Measurements from ENCODE around the gene SCIN. TPM values are rescaled to one million over a fixed set of nuclear protein-coding genes. Genes with fewer than 3 reads are reported as not detected.
A peak's percentile ranks its signal among the peaks of the same experiment; 100 is the strongest.

SCIN gene
- total and polyA plus RNA-seq, 2 of the 8 experiments (the other 6 are each of a cell fraction or from before 2014, with no cell fraction given) = 0.47 to 1.9 TPM

- CTCF ChIA-PET (ENCODE audit: partially characterized antibody) = interaction anchor here (0.6 to 2.9 kb wide), 3 partner anchors 24 to 76 kb away, joined by 3 to 12 read pairs (median 4); no protein-coding TSS in a partner anchor
- Histone ChIP-seq H4K20me1 (replicated peaks in 1 of 2; ENCODE audit: control insufficient read depth in 1 of 2, insufficient read depth in 2 of 2, low read length in 2 of 2) (no peaks in the 10 kb centered on the region), H3K4me3 (ENCODE audit: extremely low read depth in 1 of 4, insufficient read depth in 2 of 4, low read depth in 3 of 4, low read length in 4 of 4) (no peak overlapping the region), H3K14ac (ENCODE audit: insufficient read length) (no peak overlapping the region), H3K4ac (replicated peaks; ENCODE audit: insufficient read length, low read depth, low read length) (no peak overlapping the region), H3K9me3 (ENCODE audit: insufficient read depth in 2 of 2, low read depth in 1 of 2, low read length in 1 of 2) (no peaks in the 10 kb centered on the region), H3K9ac (replicated peaks in 1 of 4; ENCODE audit: extremely low read depth in 1 of 4, low read depth in 3 of 4, low read length in 3 of 4) (no peak overlapping the region), H3K79me2 (ENCODE audit: control insufficient read depth in 1 of 2, insufficient read depth in 2 of 2, low read length in 2 of 2) (no peaks in the 10 kb centered on the region), H3K18ac (ENCODE audit: extremely low read depth, low read length) (no peak overlapping the region), H3K79me1 (ENCODE audit: low read depth, low read length) (no peaks in the 10 kb centered on the region), H2AK5ac (ENCODE audit: low read depth, low read length) (no peak overlapping the region), H2BK120ac (replicated peaks; ENCODE audit: low read depth, low read length) (no peak overlapping the region), H3K36me3 (ENCODE audit: control insufficient read depth in 2 of 4, insufficient read depth in 4 of 4, low read length in 3 of 4) (no peaks in the 10 kb centered on the region), H2AFZ (ENCODE audit: low read length) (no peak overlapping the region), H4K8ac (ENCODE audit: extremely low read depth, insufficient read depth, low read length) (no peak overlapping the region), H2BK20ac (ENCODE audit: low read length) (no peak overlapping the region), H3K27ac (ENCODE audit: low read depth, low read length) (no peak overlapping the region), H3K23ac (ENCODE audit: insufficient read length) (no peak overlapping the region), H2BK12ac (ENCODE audit: low read depth, low read length) (no peak overlapping the region), H3K56ac (replicated peaks; ENCODE audit: insufficient read length, low read depth, low read length) (no peak overlapping the region), H4K5ac (ENCODE audit: insufficient read length, low read depth, low read length) (no peak overlapping the region), H2BK15ac (ENCODE audit: low read length) (no peak overlapping the region), H3K4me1 (replicated peaks in 1 of 4; ENCODE audit: control insufficient read depth in 3 of 4, insufficient read depth in 4 of 4, low read length in 3 of 4) (no peaks in the 10 kb centered on the region), H3K4me2 (ENCODE audit: insufficient read depth in 1 of 2, low read depth in 2 of 2, low read length in 2 of 2) (no peak overlapping the region), H3K27me3 (replicated peaks in 1 of 4; ENCODE audit: control insufficient read depth in 3 of 4, extremely low read depth in 1 of 4, insufficient read depth in 3 of 4, low read length in 3 of 4) (no peaks in the 10 kb centered on the region), H2BK5ac (ENCODE audit: low read depth, low read length) (no peak overlapping the region), H3K23me2 (ENCODE audit: low read depth, low read length) (0 out of 2 replicates have a peak, but pooled peaks cover 3% of the 10 kb centered on the region), H4K91ac (replicated peaks; ENCODE audit: insufficient read length, low read length) (no peak overlapping the region)
- FAIRE-seq = no peak
- TF ChIP-seq SP1 (IDR thresholded peaks at IDR 0.05; ENCODE audit: low read depth, low read length) (no peak), TEAD4 (IDR thresholded peaks at IDR 0.05; ENCODE audit: low read depth, low read length) (no peak), BCL11A (IDR thresholded peaks at IDR 0.05; ENCODE audit: low read depth in 2 of 2, low read length in 2 of 2) (no peak), CTCF (IDR thresholded peaks at IDR 0.05; ENCODE audit: control extremely low read depth in 1 of 3, insufficient read depth in 1 of 3, low read depth in 1 of 3, low read length in 3 of 3) (peak in 1 of 3 experiments; percentile 3; a peak in 1 of 4 replicates), ATF2 (IDR thresholded peaks at IDR 0.05; ENCODE audit: low read length) (no peak), USF2 (IDR thresholded peaks at IDR 0.05; ENCODE audit: low read length) (no peak), JUND (IDR thresholded peaks at IDR 0.05; ENCODE audit: low read length) (no peak)
- WGBS, 2 experiments (ENCODE audit: extremely low coverage in 1 of 2, insufficient coverage in 1 of 2, insufficient read length in 1 of 2, insufficient replicate concordance in 2 of 2, low coverage in 1 of 2, low lambda C conversion rate in 2 of 2, missing lambda C conversion rate in 1 of 2) = 91% methylated on average over 7 of the region's 7 CpGs; no CpG with 5 or more reads in 1 of the 2 experiments
- DNase-seq (ENCODE audit: low read depth in 1 of 2, low spot score in 2 of 2) = no peak
- POLR2A ChIA-PET (ENCODE audit: partially characterized antibody) = no interaction called here
These were observed 24.6 kb downstream of the SCIN start for GRCh38 chr7:12595148-12595547.
